ENCODE data around the gene HARBI1. TPM values are rescaled to one million over a fixed set of nuclear protein-coding genes. Genes with fewer than 3 reads are reported as not detected.

The HARBI1 gene
- total RNA-seq, 4 donors from 2014 or later, result 1.4 to 4.0 (median 2.7) TPM

DNA sequence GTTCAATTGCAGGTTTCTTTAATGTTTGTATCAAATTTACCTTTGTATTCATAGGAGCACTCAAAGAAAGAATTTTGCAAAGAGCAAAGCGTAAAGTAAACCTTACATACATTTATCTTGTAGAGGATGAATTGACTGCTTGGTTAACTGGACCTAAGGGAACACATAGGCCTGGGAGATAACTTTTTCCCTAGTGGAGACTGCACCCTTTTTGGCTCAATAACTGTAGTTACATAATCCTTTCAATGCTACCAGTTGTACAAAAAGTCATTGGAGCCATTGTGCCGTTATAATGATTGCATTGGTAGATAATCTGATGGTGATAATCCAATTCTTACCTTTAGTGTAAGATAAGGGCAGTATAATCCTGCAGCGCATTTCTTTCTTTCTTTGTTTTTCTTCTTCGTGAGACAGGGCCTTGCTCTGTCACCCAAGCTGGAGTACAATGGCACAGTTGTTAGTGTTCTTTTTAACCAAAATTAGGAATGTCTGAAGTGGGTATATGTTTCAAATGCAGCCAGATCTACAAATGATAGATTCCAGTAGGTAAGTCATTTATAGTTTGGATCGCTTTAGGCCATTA is 18.6 kb upstream of the HARBI1 start:
- ATAC-seq (ENCODE audit: low FRiP score), result no peak
- TF ChIP-seq, protein P1, sequence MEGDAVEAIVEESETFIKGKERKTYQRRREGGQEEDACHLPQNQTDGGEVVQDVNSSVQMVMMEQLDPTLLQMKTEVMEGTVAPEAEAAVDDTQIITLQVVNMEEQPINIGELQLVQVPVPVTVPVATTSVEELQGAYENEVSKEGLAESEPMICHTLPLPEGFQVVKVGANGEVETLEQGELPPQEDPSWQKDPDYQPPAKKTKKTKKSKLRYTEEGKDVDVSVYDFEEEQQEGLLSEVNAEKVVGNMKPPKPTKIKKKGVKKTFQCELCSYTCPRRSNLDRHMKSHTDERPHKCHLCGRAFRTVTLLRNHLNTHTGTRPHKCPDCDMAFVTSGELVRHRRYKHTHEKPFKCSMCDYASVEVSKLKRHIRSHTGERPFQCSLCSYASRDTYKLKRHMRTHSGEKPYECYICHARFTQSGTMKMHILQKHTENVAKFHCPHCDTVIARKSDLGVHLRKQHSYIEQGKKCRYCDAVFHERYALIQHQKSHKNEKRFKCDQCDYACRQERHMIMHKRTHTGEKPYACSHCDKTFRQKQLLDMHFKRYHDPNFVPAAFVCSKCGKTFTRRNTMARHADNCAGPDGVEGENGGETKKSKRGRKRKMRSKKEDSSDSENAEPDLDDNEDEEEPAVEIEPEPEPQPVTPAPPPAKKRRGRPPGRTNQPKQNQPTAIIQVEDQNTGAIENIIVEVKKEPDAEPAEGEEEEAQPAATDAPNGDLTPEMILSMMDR (IDR thresholded peaks at IDR 0.05), result no peak
- DNase-seq (ENCODE audit: low spot score), result no peak

DNA sequence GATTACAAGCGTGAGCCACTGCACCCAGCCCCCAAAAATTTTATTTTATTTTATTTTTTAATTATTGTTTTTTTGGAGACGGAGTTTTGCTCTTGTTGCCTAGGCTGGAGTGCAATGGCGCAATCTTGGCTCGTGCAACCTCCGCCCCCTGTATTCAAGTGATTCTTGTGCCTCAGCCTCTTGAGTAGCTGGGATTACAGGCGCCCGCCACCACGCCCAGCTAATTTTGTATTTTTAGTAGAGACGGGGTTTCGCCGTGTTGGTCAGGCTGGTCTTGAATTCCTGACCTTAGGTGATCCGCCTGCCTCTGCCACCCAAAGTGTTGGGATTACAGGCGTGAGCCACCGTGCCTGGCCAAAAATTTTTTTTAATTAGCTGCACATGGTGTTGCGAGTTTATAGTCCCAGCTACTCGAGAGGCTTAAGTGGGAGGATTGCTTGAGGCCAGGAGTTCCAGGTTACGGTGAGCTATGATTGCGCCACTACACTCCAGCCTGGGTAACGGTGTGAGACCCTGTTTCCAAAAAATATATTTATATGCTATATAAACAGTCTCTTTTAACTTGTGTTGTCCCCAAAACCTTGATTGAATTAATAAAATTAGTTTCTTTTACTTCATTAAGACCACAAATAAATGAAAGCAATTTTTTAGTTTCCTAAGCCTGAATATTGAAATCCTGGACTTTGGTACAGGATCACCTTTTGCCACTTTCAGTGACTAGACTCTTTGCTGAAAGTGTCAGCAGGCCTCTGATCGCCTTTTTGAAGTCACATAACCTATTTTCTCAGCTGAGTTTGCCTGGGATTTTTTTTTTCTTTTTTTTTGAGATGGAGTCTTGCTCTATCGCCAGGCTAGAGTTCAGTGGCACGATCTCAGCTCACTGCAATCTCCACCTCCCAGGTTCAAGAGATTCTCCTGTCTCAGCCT is 16.5 kb upstream of the HARBI1 start:
- no peak for ATAC-seq (ENCODE audit: low FRiP score)
- no peak for DNase-seq (ENCODE audit: low spot score)
- TF ChIP-seq, protein P1 (IDR thresholded peaks at IDR 0.05), result no peak

DNA sequence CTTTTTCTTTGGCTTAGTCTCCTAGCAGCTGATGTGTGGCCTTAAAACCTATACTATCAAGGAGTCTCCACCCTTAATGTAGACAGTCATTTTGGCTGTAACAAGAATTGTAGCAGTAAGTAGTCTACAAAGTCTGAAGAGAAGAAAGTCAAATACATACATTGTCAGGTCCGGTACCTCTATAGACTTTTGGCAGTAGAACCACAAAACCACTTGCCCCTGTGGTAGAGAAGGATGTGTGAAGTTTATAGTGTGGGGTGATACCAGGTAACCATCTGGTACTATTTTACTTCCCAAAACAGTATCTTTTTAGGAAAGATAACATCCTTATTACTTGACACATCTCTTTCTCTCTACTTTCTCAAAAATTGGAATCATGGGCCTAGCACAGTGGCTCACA is 15.5 kb upstream of the HARBI1 start:
- no peak for DNase-seq (ENCODE audit: low spot score)
- TF ChIP-seq, protein P1 (IDR thresholded peaks at IDR 0.05), result no peak
- ATAC-seq (ENCODE audit: low FRiP score), result no peak

GRCh38 chr11:46631676-46632075 is 14.6 kb upstream of the HARBI1 start:
- DNase-seq (ENCODE audit: low spot score) (no peak), ATAC-seq (ENCODE audit: low FRiP score) (no peak)
- TF ChIP-seq, protein P1 (IDR thresholded peaks at IDR 0.05), result no peak

DNA sequence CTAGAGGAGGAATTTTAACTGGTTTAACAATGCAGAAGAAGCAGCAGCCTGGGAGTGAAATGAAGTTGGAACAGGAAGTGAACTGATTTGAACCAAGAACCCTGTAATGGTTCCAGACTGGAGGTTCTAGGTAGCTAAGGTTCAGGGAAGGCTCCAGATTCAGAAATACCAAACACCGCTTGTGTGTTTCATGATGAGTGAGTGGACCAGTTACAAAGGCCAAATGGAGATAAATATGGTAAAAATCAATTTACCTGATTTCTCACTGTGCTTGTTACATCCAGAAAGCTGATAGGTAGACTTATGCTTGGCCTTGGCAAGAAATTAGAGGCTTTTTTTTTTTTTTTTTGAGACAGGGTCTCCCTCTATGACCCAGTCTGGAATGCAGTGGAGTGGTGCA is 13.2 kb upstream of the HARBI1 start:
- TF ChIP-seq, protein P1 (IDR thresholded peaks at IDR 0.05), result no peak
- DNase-seq (ENCODE audit: low spot score) (no peak), ATAC-seq (ENCODE audit: low FRiP score) (no peak)

GRCh38 chr11:46628961-46629360 is 11.9 kb upstream of the HARBI1 start:
- TF ChIP-seq, protein P1 (IDR thresholded peaks at IDR 0.05), result no peak
- no peak for DNase-seq (ENCODE audit: low spot score)
- no peak for ATAC-seq (ENCODE audit: low FRiP score)
